K562 (cell line): ENCODE data around the gene MAP1S. TPM values are rescaled to one million over a fixed set of nuclear protein-coding genes. Genes with fewer than 3 reads are reported as not detected.

Source experiments
- ARID3B ChIP-seq: fragments of 250-450 bp; sonication (Bioruptor Pico); IDR thresholded peaks from 2 replicates; pipeline ENCODE4 v1.4.0; 2020; ENCODE audit warnings: borderline replicate concordance
- CC2D1A ChIP-seq: fragments of 450-650 bp; IDR thresholded peaks from 2 replicates; pipeline ENCODE4 v1.6.1; 2017; ENCODE audit warnings: mild to moderate bottlenecking
- CLOCK ChIP-seq: fragments of 250-450 bp; sonication (Bioruptor Pico); IDR thresholded peaks from 2 replicates; pipeline ENCODE4 v1.4.0; 2020; ENCODE audit warnings: mild to moderate bottlenecking, moderate library complexity, borderline replicate concordance
- ELF2 ChIP-seq: fragments of 250-450 bp; sonication (Bioruptor Pico); IDR thresholded peaks from 2 replicates; pipeline ENCODE4 v1.5.0; 2021; ENCODE audit warnings: mild to moderate bottlenecking
- ESRRB ChIP-seq: fragments of 250-450 bp; sonication (Bioruptor Pico); IDR thresholded peaks from 2 replicates; pipeline ENCODE4 v1.5.0; 2020; ENCODE audit warnings: mild to moderate bottlenecking, moderate library complexity, borderline replicate concordance
- ETV6 ChIP-seq, 3 experiments: fragments of 150-350 bp in 1 of 3; sonication (generic) in 1 of 3; formaldehyde crosslinking in 1 of 3; IDR thresholded peaks; 2 replicates each; pipeline versions ENCODE4 v1.6.1 to v1.8.0; 2014 to 2022; ENCODE audit warnings: borderline replicate concordance in 2 of 3, low read depth in 2 of 3, antibody characterized with exemption in 1 of 3, low read length in 1 of 3, mild to moderate bottlenecking in 1 of 3, missing genetic modification reagents in 1 of 3
- GABPB1 ChIP-seq: sonication (generic); formaldehyde crosslinking; IDR thresholded peaks from 2 replicates; pipeline ENCODE4 v1.8.0; 2022; ENCODE audit warnings: mild to moderate bottlenecking, missing genetic modification reagents
- HDAC3 ChIP-seq: fragments of 450-650 bp; IDR thresholded peaks from 2 replicates; pipeline ENCODE4 v1.6.1; 2018; ENCODE audit warnings: borderline replicate concordance, mild to moderate bottlenecking, moderate library complexity; ENCODE audit not compliant: partially characterized antibody
- HMGN3 ChIP-seq: IDR thresholded peaks from 2 replicates; pipeline ENCODE4 v1.6.1; 2011; ENCODE audit warnings: borderline replicate concordance, low read depth, mild to moderate bottlenecking, mixed read lengths, low read length; ENCODE audit not compliant: insufficient read length; ENCODE audit errors: extremely low read depth
- HSF4 ChIP-seq: fragments of 250-450 bp; sonication (Bioruptor Pico); IDR thresholded peaks from 2 replicates; pipeline ENCODE4 v2.1.2; 2022; ENCODE audit warnings: mild to moderate bottlenecking, moderate library complexity, borderline replicate concordance
- JUND ChIP-seq, 2 experiments: IDR thresholded peaks; 2 replicates in 1 of 2; 3 replicates in 1 of 2; pipeline ENCODE4 v1.6.1; 2011; ENCODE audit warnings: borderline replicate concordance in 2 of 2, low read depth in 2 of 2, low read length in 2 of 2, improper control_type of control experiment in 1 of 2, missing biosample characterization in 1 of 2, missing genetic modification characterization in 1 of 2, missing genetic modification reagents in 1 of 2
- NFE2 ChIP-seq: IDR thresholded peaks from 2 replicates; pipeline ENCODE4 v1.6.1; 2014; ENCODE audit warnings: antibody characterized with exemption, low read depth
- POLR3A ChIP-seq: IDR thresholded peaks from 2 replicates; pipeline ENCODE4 v1.6.1; 2011; ENCODE audit warnings: borderline replicate concordance, mild to moderate bottlenecking, moderate library complexity; ENCODE audit not compliant: insufficient read length, insufficient read depth; ENCODE audit errors: extremely low read depth
- PPARD ChIP-seq: fragments of 250-450 bp; sonication (Bioruptor Pico); IDR thresholded peaks from 2 replicates; pipeline ENCODE4 v1.8.0; 2022; ENCODE audit warnings: inconsistent platforms, mild to moderate bottlenecking, moderate library complexity
- SMARCA5 ChIP-seq: fragments of 450-650 bp; IDR thresholded peaks from 2 replicates; pipeline ENCODE4 v1.6.1; 2016
- TGIF2 ChIP-seq: sonication (generic); formaldehyde crosslinking; IDR thresholded peaks from 2 replicates; pipeline ENCODE4 v1.8.1; 2022; ENCODE audit warnings: mild to moderate bottlenecking, missing genetic modification reagents, moderate library complexity
- ZBTB9 ChIP-seq: fragments of 450-650 bp; formaldehyde crosslinking; IDR thresholded peaks from 2 replicates; pipeline ENCODE4 v1.4.0; 2020; ENCODE audit warnings: mild to moderate bottlenecking, moderate library complexity
- ZNF24 ChIP-seq: fragments of 450-650 bp; IDR thresholded peaks from 2 replicates; pipeline ENCODE4 v1.6.1; 2016
- ZNF274 ChIP-seq: IDR thresholded peaks from 2 replicates; pipeline ENCODE4 v1.6.1; 2011; ENCODE audit warnings: low read depth, mild to moderate bottlenecking, low read length, moderate library complexity, borderline replicate concordance
- ZNF398 ChIP-seq: fragments of 250-450 bp; sonication (Bioruptor Pico); IDR thresholded peaks from 2 replicates; pipeline ENCODE4 v1.8.0; 2021; ENCODE audit warnings: moderate library complexity, mild to moderate bottlenecking, inconsistent platforms
- ZNF551 ChIP-seq: fragments of 250-450 bp; sonication (Bioruptor Pico); IDR thresholded peaks from 2 replicates; pipeline ENCODE4 v1.5.0; 2021; ENCODE audit warnings: mild to moderate bottlenecking, moderate library complexity
- polyA plus RNA-seq, 8 experiments: library from polyadenylated mRNA; depleted of rRNA in 4 of 8; stranded (reverse) in 5 of 8; unstranded in 3 of 8; fragments of >200 nt; fragmentation: Nextera tagmentation in 2 of 8; fragmentation: Illumina TruSeq in 1 of 8; extraction: Ambion mirVana in 2 of 8; extraction: Trizol in 1 of 8; gene quantifications; 2 replicates each; pipeline versions ENCODE4 v1.2.1 to v1.2.3, GENCODE V29; 2011 to 2014; ENCODE audit warnings: inconsistent platforms in 1 of 8, missing spikeins in 1 of 8
- total RNA-seq, 7 experiments: library from RNA; depleted of rRNA in 6 of 7; stranded (reverse); fragments of >200 nt in 6 of 7; fragmentation: Illumina TruSeq in 2 of 7; extraction: Trizol in 2 of 7; gene quantifications; 2 replicates each; pipeline versions ENCODE4 v1.2.1 to v1.2.3, GENCODE V29; 2011 to 2021; ENCODE audit warnings: low replicate concordance in 1 of 7

Gene MAP1S
- total and polyA plus RNA-seq, 9 of the 15 experiments (the other 6 are each of a cell fraction or from before 2014, with no cell fraction given): 2.0 to 81.0 (median 9.5) TPM

GRCh38 chr19:17751912-17752273 lies 32.6 kb downstream of the MAP1S start (continued):
- TF ChIP-seq TGIF2 (CRISPR knock-in tag) (no peak), ARID3B (CRISPR knock-in tag) (no peak), POLR3A (no peak), GABPB1 (CRISPR knock-in tag) (no peak), CLOCK (CRISPR knock-in tag) (no peak), ESRRB (CRISPR knock-in tag) (no peak), ZNF551 (CRISPR knock-in tag) (no peak), ZBTB9 (no peak), ZNF24 (no peak), ELF2 (CRISPR knock-in tag) (no peak), SMARCA5 (no peak), CC2D1A (no peak), HDAC3 (no peak), NFE2 (no peak), ZNF398 (CRISPR knock-in tag) (no peak), ETV6 (IDR thresholded peaks at IDR 0.05; ENCODE audit: borderline replicate concordance in 1 of 2, low read depth in 2 of 2, low read length in 1 of 2) (no peak), ETV6 (CRISPR knock-in tag; IDR thresholded peaks at IDR 0.05; ENCODE audit: borderline replicate concordance) (no peak), PPARD (CRISPR knock-in tag) (no peak), ZNF274 (no peak), HSF4 (no peak), HMGN3 (no peak), JUND (IDR thresholded peaks at IDR 0.05; ENCODE audit: borderline replicate concordance, low read depth, low read length) (no peak), JUND (tag; IDR thresholded peaks at IDR 0.05; ENCODE audit: borderline replicate concordance, low read depth, low read length) (no peak)
